Measurements from ENCODE around the gene SLC45A2. TPM values are rescaled to one million over a fixed set of nuclear protein-coding genes. Genes with fewer than 3 reads are reported as not detected.

Gene SLC45A2
- total and polyA plus RNA-seq, 9 of the 15 experiments (the other 6 are each of a cell fraction or from before 2014, with no cell fraction given) = 0.03 to 0.29 (median 0.14) TPM; not detected in 4

DNA sequence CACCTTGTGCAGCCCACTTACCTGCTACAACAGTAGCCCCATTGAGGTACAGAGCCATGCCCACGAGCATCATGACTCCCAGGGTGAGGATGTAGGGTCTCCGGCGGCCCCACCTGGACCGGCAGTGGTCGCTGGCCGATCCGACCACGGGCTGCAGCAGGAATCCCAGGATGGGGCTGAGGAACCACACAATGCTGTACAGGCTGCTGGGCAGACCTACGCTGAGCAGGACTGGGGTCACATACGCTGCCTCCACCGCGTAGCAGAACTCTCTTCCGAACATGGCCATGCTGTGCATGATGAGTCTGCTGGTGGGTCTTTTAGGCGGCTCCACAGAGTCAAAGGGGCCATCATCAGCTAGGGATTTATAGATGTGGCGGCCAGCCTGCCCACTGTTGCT, 315 bp downstream of the SLC45A2 start (continued):
- TF ChIP-seq GTF2B (IDR thresholded peaks at IDR 0.05; ENCODE audit: extremely low read depth, insufficient read length) = no peak

GRCh38 chr5:33981408-33982162, 2.9 kb downstream of the SLC45A2 start:
- H2AFZ ChIP-seq (ENCODE audit: low read depth, low read length) = no peak overlapping the region
- peaks cover 6 to 14% of the 10 kb centered on the region in 2 experiments; a peak in 4 of 5 replicates for H3K4me1 ChIP-seq (replicated peaks in 1 of 2; ENCODE audit: control insufficient read depth in 2 of 2, insufficient read depth in 2 of 2, low read length in 2 of 2)
- DNase-seq (ENCODE audit: extremely low read depth in 1 of 4, low spot score in 3 of 4) (no peak), ATAC-seq (no peak), FAIRE-seq (no peak)
- 2% methylated on average over 8 of the region's 8 CpGs for WGBS (ENCODE audit: insufficient coverage, low coverage, missing lambda C conversion rate)
- no peaks in the 10 kb centered on the region for H3K79me2 ChIP-seq (ENCODE audit: control insufficient read depth, insufficient read depth, low read length)
- H3K9me1 ChIP-seq (ENCODE audit: control insufficient read depth, insufficient read depth, low read length) = no peaks in the 10 kb centered on the region
- no peak overlapping the region for H3K9ac ChIP-seq (ENCODE audit: insufficient read depth in 1 of 2, low read depth in 2 of 2, low read length in 2 of 2)
- peaks cover 9 to 11% of the 10 kb centered on the region in 2 experiments for H3K27me3 ChIP-seq (ENCODE audit: control insufficient read depth in 2 of 2, insufficient read depth in 2 of 2, low read length in 2 of 2)
- H3K9me3 ChIP-seq (replicated peaks; ENCODE audit: control insufficient read depth, insufficient read depth, low read depth, low read length) = peaks cover 5% of the 10 kb centered on the region; the same call in 1 of the 2 replicates
- H3K4me2 ChIP-seq (ENCODE audit: insufficient read depth, low read length) = no peak overlapping the region
- H4K20me1 ChIP-seq (replicated peaks; ENCODE audit: control insufficient read depth, insufficient read depth, low read length) = no peaks in the 10 kb centered on the region
- H3K4me3 ChIP-seq = no peak overlapping the region
- in situ Hi-C loops (cut with MboI) (no loop called here), intact Hi-C loops (cut with micrococcal nuclease) (no loop called here)
- ChIA-PET POLR2A (interaction anchor here (0.7 to 1.3 kb wide), 2 partner anchors 15 to 24 kb away, joined by 3 read pairs; no protein-coding TSS in a partner anchor), CTCF (ENCODE audit: low intra/inter-chr PET ratio) (no interaction called here)
- H3K36me3 ChIP-seq (ENCODE audit: control insufficient read depth, insufficient read depth, low read length) = no peaks in the 10 kb centered on the region
- TF ChIP-seq SRSF1 (IDR thresholded peaks at IDR 0.05; ENCODE audit: low read depth, low read length) (no peak), SRF (CRISPR knock-in tag; IDR thresholded peaks at IDR 0.05) (0 out of 4 replicates have a peak, but pooled peaks of 1 of the 2 experiments have one; percentile 48), ZNF785 (CRISPR knock-in tag; IDR thresholded peaks at IDR 0.05) (no peak)
- H3K27ac ChIP-seq (ENCODE audit: extremely low read depth, low read depth, low read length) = no peak overlapping the region
- BruUV-seq (replicated peaks) = no TSS peak

Data from K562 (cell line).